GM19467 (cell line): ENCODE measurements around the gene TBC1D5.

Experiments used
- ATAC-seq: cut with Tn5 transposase; IDR thresholded peaks from one replicate; pipeline ENCODE4 v1.9.1; 2021; ENCODE audit warnings: mild to moderate bottlenecking, moderate library complexity; ENCODE audit not compliant: unreplicated experiment

Gene TBC1D5

GRCh38 chr3:17190353-17191078, 551.9 kb downstream of the TBC1D5 start:
- no peak for ATAC-seq

DNA sequence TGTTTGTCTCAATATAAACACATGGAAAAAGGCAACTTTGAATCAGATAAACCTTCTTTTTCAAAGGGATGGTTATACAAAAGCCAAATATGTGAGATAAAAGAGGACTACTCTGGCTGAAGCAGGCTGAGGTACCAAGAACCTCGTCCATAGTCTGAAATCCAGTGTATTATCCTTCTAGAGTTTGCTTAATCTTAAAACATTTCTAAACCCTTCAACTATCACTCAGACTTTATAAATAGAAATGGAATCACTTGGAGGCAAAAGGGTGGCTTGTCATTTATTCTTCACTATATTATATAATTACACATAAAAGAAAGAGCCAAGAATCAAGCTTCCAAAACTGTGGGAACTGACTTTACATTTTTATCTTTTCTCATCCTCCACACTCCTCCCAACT, 554.1 kb downstream of the TBC1D5 start:
- no peak for ATAC-seq

DNA sequence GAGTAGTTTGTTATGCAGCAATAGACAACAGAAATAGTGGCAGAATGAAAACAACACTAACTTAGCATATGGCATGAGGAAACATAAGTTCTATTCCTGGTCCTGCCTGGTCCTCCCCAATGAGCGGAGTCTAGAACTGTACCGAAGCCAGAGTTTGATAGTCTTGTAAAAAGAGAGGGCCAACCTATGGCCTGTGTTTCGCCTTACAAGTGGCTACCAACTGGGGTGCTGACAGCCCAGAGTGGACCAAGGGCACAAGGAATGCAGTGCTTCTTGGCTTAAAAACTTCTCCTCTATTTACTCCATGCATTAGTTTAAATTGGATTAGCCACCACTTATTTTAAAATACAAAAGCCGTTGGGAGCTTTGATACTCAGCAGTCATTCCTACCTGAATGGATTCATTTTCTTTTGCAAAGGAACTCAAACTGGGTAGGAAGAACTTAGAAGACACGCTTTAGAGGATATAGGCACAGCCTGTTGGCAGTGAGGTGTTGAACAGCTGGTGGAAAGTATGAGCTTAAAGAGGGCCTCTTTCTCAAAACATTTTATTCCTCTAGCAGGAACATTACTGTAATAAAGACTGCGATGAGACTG, 554.7 kb downstream of the TBC1D5 start:
- ATAC-seq: no peak

DNA sequence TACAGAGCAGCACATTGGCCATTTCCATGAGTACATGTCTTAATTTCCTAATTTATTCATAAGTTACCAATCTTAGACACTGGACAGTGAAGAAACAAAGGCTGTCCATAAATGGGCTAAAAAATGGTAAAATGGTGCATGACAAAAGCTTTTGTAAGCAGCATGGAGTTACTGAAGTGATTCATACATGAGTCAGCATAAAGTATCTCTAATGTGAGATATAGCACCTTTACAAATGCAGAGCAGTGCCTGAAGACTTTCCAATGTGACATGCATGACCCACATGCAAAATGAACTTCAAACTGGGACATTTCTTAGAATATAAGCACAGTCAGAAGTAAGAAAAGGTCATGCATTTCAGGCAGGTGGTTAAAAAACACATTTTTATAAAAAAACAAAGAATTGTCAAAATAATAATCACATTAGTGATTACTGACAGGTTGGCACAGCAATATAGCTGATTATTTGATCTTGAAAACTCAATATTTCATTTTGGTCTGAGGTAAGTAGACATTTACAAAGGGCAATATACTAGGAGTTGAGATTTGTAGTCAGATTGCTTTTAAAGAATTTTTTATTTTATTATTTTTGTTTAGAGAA, 558.4 kb downstream of the TBC1D5 start:
- no peak for ATAC-seq

DNA sequence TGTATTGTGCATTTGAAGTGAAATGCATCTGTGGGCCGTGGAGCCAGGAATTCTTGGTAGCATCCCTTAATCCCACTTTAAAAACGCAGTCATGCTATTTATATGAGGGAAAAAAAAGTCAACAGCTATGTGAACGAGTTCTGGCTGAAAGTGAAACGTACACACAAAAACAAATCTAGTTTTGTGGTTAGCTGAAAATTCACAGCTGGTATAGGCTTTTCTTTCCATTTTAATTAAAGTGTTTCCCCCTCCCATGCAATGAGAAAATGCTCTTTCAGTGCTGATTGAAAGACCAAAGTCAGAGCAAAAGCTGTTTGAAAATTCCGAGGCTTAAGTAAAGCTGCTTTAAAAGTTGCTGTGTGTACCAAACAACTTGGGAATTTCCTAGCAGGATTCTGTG, 560.3 kb downstream of the TBC1D5 start:
- ATAC-seq: no peak

DNA sequence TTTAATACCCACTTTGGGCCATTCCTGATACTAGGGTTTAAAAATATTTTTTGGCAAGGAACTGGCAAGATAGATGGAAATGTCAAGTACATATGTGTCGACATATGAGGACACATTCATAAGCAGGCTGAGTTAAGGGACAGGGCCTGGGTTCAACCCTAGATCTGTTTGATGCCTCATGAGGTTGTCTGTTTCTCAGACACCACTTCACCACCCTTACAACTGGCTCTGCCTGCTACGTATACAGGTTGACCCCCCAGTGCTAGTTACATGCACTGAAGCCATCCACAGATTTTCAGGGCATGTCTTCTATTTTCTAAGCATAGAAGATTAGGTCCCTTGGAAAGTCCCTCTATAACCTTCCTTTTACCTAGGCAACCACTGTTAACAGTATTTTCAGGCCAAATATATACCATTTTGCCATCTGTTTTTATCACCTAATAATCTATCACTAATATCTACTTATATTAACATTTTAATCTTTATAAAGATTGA, 561.0 kb downstream of the TBC1D5 start:
- ATAC-seq: no peak

GRCh38 chr3:17179381-17180205, 562.8 kb downstream of the TBC1D5 start:
- no peak for ATAC-seq

DNA sequence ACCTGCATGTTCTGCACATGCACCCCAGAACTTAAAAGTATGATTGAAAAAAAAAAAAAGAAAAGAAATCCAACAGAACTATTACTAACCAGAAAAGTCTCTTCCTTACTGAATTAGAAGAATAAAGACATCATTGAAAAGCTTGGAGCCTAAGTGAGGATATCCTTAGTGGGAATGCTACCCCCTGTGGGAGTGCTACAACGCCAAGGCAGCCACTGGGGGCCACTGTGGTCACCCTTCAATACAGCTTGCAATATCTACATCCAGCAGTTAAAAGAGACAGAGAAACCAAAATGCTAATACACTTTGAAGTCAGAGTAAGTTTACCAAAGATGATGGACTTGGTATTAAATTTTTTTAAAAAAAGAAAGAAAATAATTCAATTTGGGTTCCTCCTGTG, 565.7 kb downstream of the TBC1D5 start:
- no peak for ATAC-seq

DNA sequence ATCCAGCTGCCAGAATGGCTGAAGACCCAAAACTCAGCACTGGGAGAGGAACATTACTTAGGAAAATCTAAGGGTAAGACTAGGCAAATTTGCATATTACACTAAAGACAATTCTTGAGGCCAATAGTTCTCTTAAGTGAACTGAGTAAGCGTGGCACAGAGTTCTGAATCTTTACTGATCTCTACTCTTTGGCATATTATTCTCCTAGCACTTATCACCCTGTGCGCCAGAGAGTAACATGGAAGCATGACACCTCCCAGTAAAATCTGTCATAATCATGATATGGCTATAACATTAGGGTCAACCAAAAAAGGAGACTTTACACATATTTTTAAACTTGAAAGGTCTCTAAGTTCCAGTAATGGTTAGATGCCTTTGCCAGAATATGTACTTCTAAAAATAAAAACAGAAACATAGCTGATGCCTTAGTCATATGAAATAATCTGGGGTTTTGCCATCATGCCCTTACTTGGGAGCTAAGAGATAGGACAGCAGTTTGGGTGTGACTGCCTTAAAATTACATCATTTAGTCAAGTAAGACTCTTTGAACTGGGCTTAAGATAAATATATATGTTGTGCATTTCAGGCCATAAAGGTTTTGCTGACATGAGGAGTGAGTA, 567.1 kb downstream of the TBC1D5 start:
- ATAC-seq: no peak

DNA sequence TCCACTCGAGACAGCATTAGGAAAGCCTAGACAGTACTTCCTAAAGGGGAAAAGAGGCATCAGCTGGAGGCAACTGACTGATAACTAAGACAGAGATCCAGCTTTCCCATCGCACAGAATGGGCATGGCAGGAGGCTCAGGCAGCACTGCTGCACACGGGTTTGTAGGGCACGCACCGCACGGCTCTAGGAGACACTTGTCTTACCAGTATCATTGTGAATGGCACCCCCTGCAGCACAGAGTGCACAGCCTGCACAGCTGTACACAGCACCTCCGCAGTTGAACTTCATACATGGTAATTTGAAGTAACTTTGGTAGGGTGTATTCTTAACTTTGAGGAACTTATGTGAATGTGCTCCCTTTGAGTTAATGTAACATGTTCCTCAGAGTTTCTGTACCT, 576.1 kb downstream of the TBC1D5 start:
- ATAC-seq: no peak

GRCh38 chr3:17162116-17162515, 580.3 kb downstream of the TBC1D5 start:
- ATAC-seq: no peak

GRCh38 chr3:17160597-17160996, 581.8 kb downstream of the TBC1D5 start:
- ATAC-seq: no peak

- no peak for ATAC-seq
These were observed 583.3 kb downstream of the TBC1D5 start for GRCh38 chr3:17158941-17159682.

- no peak for ATAC-seq
These were observed 584.7 kb downstream of the TBC1D5 start for GRCh38 chr3:17157713-17158112.

GRCh38 chr3:17156864-17157263, 585.6 kb downstream of the TBC1D5 start:
- no peak for ATAC-seq

DNA sequence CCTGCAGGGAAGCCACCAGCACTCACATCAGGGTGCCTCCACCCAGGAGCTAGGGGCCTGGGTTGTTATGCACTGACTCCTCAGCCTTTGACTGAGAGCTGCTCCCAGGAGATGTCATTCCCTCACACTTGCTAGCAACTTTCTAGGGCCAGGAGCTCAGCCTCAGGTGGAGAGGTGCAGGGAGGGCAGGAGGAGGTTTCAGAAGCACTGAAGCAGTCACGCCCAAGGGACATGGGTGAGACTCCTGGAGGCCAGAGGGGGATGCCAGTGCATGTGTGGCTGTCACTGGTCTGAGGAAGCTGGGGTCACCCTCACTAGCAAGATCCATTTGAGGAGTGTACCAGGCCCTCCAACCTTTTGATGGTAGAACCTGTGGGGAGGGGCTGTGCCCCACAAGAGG, 586.5 kb downstream of the TBC1D5 start:
- no peak for ATAC-seq

GRCh38 chr3:17154941-17155340, 587.5 kb downstream of the TBC1D5 start:
- no peak for ATAC-seq

DNA sequence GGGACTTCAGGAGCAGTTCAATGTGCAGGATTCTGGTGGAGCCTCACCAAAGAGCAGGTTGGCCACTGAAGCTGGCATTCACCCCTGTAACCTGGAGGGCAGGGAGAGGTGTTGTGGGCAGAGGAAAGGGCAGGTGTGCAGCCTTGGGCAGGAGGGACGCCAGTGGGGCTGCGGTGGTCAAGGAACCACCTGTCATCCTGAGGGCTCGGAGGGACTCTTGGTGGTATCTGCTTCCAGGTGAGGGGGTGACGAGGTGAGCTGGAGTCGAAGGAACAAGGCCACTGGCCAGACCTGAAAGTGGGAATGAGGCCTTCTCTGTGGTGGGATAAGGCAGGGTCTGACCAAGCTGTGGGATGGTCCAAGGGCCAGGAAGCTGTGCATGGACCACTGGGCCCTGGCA, 588.2 kb downstream of the TBC1D5 start:
- ATAC-seq: no peak

- no peak for ATAC-seq
These were observed 589.2 kb downstream of the TBC1D5 start for GRCh38 chr3:17153209-17153608.
